Esophagus muscularis mucosa (tissue), 4 donors: ENCODE measurements around the gene MISP. TPM values are rescaled to one million over a fixed set of nuclear protein-coding genes. Genes with fewer than 3 reads are reported as not detected.
A peak's percentile ranks its signal among the peaks of the same experiment; 100 is the strongest.
"Not testable (repeated sequence)": the region's sequence is repeated elsewhere in the genome, so short reads cannot be mapped to it uniquely, and the experiment has no call there.

ENCODE experiments used
- DNase-seq: peaks from one replicate; pipeline ENCODE4 v3.0.0-alpha.2; 2017; ENCODE audit errors: extremely low spot score
- H3K27ac ChIP-seq, 4 donors: fragments of 200-600 bp; sonication (generic); replicated peaks in 1 of 4; 1 replicate in 3 of 4; 2 replicates in 1 of 4; pipeline ENCODE4 v1.5.1; 2016 to 2019; ENCODE audit warnings: mild to moderate bottlenecking in 1 of 4
- H3K27me3 ChIP-seq, 4 donors: fragments of 200-600 bp; sonication (generic); one replicate each; pipeline versions ENCODE4 v1.5.1 to v1.6.0; 2016 to 2019
- H3K36me3 ChIP-seq, 4 donors: fragments of 200-600 bp; sonication (generic); one replicate each; pipeline ENCODE4 v1.5.1; 2016 to 2019
- H3K4me1 ChIP-seq, 4 donors: fragments of 200-600 bp; sonication (generic); one replicate each; pipeline ENCODE4 v1.5.1; 2016 to 2019
- H3K4me3 ChIP-seq, 4 donors: fragments of 200-600 bp; sonication (generic); 1 replicate in 2 of 4; 2 replicates in 2 of 4; pipeline ENCODE4 v1.5.1; 2016 to 2019; ENCODE audit warnings: mild to moderate bottlenecking in 4 of 4, moderate library complexity in 1 of 4
- H3K9me3 ChIP-seq, 4 donors: fragments of 200-600 bp; sonication (generic); 1 replicate in 3 of 4; 2 replicates in 1 of 4; pipeline ENCODE4 v1.5.1; 2016 to 2019
- EP300 ChIP-seq: sonication (generic); formaldehyde crosslinking; IDR thresholded peaks from one replicate; pipeline ENCODE4 v1.6.1; 2017; ENCODE audit warnings: antibody characterized with exemption
- POLR2A ChIP-seq: fragments of 450-650 bp; IDR thresholded peaks from one replicate; pipeline ENCODE4 v1.6.1; 2017; ENCODE audit warnings: antibody characterized with exemption, moderate library complexity, mild to moderate bottlenecking, low read depth
- POLR2AphosphoS5 ChIP-seq, 2 donors: sonication (generic); formaldehyde crosslinking; IDR thresholded peaks; one replicate each; pipeline ENCODE4 v1.6.1; 2017; ENCODE audit warnings: antibody characterized with exemption in 2 of 2
- WGBS: methylation state at CpG from one replicate; pipeline ENCODE4 v1.1.5; 2018; 5-methylcytosine and 5-hydroxymethylcytosine counted together
- intact Hi-C: fragments of 100-400 bp; cut with DNase I; formaldehyde crosslinking; loops from one replicate; pipeline ENCODE4 v1.15.1; 2023
- total RNA-seq, 4 donors: library from RNA; depleted of rRNA; stranded (reverse); fragments of >200 nt; gene quantifications; one replicate each; pipeline versions ENCODE4 v1.1.0 to v1.2.1, GENCODE V29; 2016
- TF ChIP-seq, protein P1 (sequence below), 3 experiments: fragments of 200-600 bp in 2 of 3; fragments of 450-650 bp in 1 of 3; sonication (generic) in 2 of 3; IDR thresholded peaks; one replicate each; pipeline ENCODE4 v1.5.1; 2017 to 2019; ENCODE audit warnings: antibody characterized with exemption in 3 of 3, mild to moderate bottlenecking in 2 of 3, moderate library complexity in 1 of 3

The MISP gene
- total RNA-seq, 4 donors from 2014 or later, result 2.0 TPM; not detected in 3

DNA sequence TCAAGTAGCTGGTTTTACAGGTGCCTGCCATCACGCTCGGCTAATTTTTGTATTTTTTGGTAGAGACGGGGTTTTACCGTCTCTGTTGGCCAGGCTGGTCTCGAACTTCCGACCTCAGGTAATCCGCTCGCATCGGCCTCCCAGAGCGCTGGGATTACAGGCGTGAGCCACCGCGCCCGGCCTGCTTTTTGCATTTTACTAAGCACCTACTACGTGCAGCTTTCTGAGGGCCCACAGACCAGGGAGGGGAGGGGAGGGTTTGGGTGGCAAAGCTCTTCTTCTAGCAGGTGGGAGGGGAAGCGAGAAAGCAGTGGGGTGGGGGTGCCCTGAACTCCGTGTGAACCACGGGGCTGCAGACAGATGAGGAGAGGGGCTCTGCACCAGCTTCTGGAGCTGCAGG is 27.2 kb upstream of the MISP start:
- no peak overlapping the region for H3K4me3 ChIP-seq
- H3K27ac ChIP-seq, result no peak overlapping the region
- WGBS, result 90% methylated on average over 18 of the region's 18 CpGs
- H3K36me3 ChIP-seq, result peaks cover 0 to 32% (median 17%) of the 10 kb centered on the region in 4 donors
- H3K4me1 ChIP-seq, result peaks cover 29 to 49% (median 47%) of the 10 kb centered on the region in 4 donors
- no peaks in the 10 kb centered on the region for H3K9me3 ChIP-seq
- TF ChIP-seq POLR2AphosphoS5 (IDR thresholded peaks at IDR 0.05) (no peak), EP300 (no peak)
- DNase-seq, result no peak
- intact Hi-C loops, result no loop called here
- peaks cover 0 to 19% (median 11%) of the 10 kb centered on the region in 4 donors for H3K27me3 ChIP-seq

DNA sequence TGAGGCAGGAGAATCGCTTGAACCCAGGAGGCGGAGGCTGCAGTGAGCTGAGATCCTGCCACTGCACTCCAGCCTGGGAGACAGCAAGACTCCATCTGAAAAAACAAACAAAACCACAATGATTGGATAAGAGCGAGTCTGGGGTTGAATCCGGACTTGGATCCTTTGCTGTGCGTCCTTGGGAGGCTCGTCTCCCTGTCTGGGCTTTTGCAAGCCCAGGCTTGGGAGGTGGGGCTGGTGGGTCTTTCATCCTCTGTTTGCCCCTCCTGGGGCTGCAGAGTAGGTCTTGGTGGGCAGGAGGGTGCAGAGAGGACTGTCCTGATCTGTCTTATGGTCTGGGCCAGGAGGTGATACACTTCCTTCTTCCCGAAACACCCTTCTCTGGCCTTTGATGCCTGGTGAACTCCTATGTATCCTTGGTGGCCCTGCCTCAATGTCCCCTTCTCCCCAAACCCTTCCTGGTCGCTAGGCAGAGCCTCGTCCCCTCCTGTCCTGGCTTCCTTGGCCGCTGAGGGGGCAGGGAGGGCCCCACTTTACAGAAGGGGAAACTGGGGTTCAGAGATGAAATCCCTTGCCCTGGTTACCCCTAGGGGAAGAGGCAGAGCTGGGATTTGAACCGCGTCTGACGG is 25.3 kb upstream of the MISP start:
- Histone ChIP-seq H3K4me3 (no peak overlapping the region), H3K36me3 (peaks cover 0 to 32% (median 19%) of the 10 kb centered on the region in 4 donors), H3K9me3 (no peaks in the 10 kb centered on the region), H3K27me3 (peaks cover 0 to under 1% (median 0%) of the 10 kb centered on the region in 4 donors), H3K4me1 (peaks cover 18 to 33% (median 28%) of the 10 kb centered on the region in 4 donors), H3K27ac (no peak overlapping the region)
- 87% methylated on average over 13 of the region's 13 CpGs for WGBS
- intact Hi-C loops, result no loop called here
- DNase-seq, result no peak
- TF ChIP-seq POLR2A (no peak), EP300 (no peak), POLR2AphosphoS5 (IDR thresholded peaks at IDR 0.05) (no peak)
- TF ChIP-seq, protein P1, sequence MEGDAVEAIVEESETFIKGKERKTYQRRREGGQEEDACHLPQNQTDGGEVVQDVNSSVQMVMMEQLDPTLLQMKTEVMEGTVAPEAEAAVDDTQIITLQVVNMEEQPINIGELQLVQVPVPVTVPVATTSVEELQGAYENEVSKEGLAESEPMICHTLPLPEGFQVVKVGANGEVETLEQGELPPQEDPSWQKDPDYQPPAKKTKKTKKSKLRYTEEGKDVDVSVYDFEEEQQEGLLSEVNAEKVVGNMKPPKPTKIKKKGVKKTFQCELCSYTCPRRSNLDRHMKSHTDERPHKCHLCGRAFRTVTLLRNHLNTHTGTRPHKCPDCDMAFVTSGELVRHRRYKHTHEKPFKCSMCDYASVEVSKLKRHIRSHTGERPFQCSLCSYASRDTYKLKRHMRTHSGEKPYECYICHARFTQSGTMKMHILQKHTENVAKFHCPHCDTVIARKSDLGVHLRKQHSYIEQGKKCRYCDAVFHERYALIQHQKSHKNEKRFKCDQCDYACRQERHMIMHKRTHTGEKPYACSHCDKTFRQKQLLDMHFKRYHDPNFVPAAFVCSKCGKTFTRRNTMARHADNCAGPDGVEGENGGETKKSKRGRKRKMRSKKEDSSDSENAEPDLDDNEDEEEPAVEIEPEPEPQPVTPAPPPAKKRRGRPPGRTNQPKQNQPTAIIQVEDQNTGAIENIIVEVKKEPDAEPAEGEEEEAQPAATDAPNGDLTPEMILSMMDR (IDR thresholded peaks at IDR 0.05), result no peak

DNA sequence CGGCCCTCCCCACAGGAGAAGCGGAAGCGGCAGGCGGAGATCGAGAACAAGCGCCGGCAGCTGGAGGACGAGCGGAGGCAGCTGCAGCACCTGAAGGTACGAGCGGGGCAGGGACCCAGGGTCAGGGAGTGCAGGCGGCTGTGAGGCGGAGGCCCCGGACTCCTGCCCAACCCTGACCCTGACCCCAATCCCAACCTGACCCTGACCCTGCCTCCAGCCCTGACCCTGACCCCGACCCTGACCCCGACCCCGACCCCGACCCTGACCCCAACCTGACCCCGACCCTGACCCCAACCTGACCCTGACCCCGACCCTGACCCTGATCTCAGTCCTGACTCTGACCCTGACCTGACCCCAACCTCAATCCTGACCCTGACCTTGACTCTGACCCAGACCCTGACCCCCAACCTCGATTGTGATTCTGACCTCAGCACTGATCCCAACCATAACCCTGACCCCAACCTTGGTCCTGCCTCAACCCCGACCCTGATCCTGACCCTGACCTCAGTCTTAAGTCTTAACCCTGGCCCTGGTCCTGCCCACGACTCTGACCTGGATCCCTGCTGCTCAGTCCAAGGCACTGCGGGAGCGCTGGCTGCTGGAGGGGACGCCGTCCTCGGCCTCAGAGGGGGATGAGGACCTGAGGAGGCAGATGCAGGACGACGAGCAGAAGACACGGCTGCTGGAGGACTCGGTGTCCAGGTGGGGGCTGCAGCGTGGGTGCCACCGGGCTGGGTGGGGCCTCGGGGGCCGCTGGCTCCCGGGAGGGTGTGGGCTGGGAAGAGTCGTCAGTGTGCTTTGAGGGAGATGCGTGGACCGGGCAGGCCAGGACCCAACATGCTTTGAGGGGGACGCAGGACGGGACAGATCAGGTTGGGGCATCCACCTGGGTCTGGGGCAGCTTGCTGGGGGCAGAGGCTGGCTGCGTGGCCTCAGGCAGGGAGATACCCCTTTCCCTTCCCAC is 23.6 kb upstream of the MISP start:
- peak overlapping the region; percentile 58 to 80 (median 74) for H3K27ac ChIP-seq
- WGBS, result 81% methylated on average over 19 of the region's 43 CpGs
- no peak for DNase-seq
- no peaks in the 10 kb centered on the region for H3K27me3 ChIP-seq
- peaks cover 18 to 26% (median 21%) of the 10 kb centered on the region in 4 donors for H3K4me1 ChIP-seq
- H3K36me3 ChIP-seq, result peaks cover 0 to 46% (median 32%) of the 10 kb centered on the region in 4 donors
- no peak overlapping the region for H3K4me3 ChIP-seq
- no peak for TF ChIP-seq EP300
- no peak for TF ChIP-seq POLR2A
- TF ChIP-seq POLR2AphosphoS5 (IDR thresholded peaks at IDR 0.05), result no peak
- TF ChIP-seq, protein P1 (IDR thresholded peaks at IDR 0.05), result no peak
- H3K9me3 ChIP-seq, result no peaks in the 10 kb centered on the region
- intact Hi-C loops, result no loop called here

DNA sequence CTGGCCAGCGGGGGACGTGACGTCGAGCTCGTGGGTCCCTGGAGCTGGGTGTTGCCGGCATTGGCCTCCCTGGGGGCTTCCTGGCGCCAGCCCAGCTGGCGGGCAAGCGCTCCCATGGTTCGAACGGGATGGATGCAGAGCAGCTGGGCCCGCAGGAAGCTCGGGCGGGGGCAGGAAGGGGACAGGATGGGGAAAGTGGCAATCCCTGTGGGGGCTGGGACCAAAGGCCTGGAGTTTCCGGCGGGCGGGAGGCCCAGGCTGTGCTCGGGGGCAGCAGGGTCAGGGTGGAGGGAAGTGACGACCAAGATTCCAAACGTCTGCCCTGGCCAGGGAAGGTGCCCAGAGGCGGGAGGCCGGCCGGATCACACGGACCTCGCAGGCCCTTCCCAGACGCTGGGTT is 22.9 kb upstream of the MISP start:
- H3K27ac ChIP-seq, result peak overlapping the region; percentile 58 to 80 (median 74)
- H3K27me3 ChIP-seq, result no peaks in the 10 kb centered on the region
- TF ChIP-seq, protein P1 (IDR thresholded peaks at IDR 0.05), result no peak
- TF ChIP-seq POLR2A (no peak), EP300 (no peak), POLR2AphosphoS5 (IDR thresholded peaks at IDR 0.05) (peak; percentile 54 to 60)
- H3K9me3 ChIP-seq, result no peaks in the 10 kb centered on the region
- H3K36me3 ChIP-seq, result peaks cover 0 to 46% (median 38%) of the 10 kb centered on the region in 4 donors
- H3K4me1 ChIP-seq, result peaks cover 12 to 19% (median 14%) of the 10 kb centered on the region in 4 donors
- DNase-seq, result no peak
- no peak overlapping the region for H3K4me3 ChIP-seq
- intact Hi-C loops, result no loop called here
- WGBS, result 55% methylated on average over 14 of the region's 26 CpGs

DNA sequence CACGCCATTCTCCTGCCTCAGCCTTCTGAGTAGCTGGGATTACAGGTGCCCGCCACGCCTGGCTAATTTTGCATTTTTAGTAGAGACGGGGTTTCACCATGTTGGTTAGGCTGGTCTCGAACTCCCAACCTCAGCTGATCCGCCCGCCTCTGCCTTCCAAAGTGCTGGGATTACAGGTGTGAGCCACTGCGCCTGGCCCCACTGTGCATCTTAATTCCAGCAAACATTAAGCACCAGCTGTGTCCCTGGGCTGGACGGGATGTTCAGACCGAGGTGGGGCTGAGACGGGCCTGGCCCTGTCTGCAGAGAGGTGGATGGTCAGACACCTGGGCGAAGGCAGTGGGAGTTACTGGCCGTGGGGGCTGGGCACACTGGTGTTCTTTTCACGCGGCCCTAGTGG is 21.3 kb upstream of the MISP start:
- H3K27me3 ChIP-seq, intact Hi-C loops, DNase-seq, H3K27ac ChIP-seq, H3K4me3 ChIP-seq, H3K9me3 ChIP-seq: not testable (repeated sequence)
- H3K36me3 ChIP-seq, result peaks cover 0 to 53% (median 40%) of the 10 kb centered on the region in 4 donors
- H3K4me1 ChIP-seq, result peaks cover 10 to 24% (median 22%) of the 10 kb centered on the region in 4 donors
- 89% methylated on average over 8 of the region's 15 CpGs for WGBS
